ENCODE measurements around the gene BPIFB2.
"Not testable (repeated sequence)": the region's sequence is repeated elsewhere in the genome, so short reads cannot be mapped to it uniquely, and the experiment has no call there.

Gene BPIFB2

DNA sequence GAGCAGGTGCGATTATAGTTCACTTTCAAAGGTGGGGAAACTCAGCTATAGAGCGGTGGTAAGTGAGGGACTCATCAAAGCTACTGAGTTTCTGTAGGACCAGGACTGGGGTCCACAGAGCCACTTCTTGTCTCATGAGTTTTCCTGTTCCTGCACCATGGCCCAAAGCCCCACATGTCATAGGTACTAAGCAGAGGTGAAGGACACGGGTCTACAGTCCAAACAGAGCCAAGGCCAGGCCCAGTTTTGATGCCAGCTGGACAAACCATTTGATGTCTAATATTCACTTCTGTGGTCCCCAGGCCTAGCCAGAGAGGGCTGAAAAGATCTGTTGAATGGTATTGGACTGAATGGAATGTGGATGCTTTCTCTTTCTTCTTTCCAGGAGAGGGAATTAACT lies 34.9 kb downstream of the BPIFB2 start:
- TF ChIP-seq, protein P1, sequence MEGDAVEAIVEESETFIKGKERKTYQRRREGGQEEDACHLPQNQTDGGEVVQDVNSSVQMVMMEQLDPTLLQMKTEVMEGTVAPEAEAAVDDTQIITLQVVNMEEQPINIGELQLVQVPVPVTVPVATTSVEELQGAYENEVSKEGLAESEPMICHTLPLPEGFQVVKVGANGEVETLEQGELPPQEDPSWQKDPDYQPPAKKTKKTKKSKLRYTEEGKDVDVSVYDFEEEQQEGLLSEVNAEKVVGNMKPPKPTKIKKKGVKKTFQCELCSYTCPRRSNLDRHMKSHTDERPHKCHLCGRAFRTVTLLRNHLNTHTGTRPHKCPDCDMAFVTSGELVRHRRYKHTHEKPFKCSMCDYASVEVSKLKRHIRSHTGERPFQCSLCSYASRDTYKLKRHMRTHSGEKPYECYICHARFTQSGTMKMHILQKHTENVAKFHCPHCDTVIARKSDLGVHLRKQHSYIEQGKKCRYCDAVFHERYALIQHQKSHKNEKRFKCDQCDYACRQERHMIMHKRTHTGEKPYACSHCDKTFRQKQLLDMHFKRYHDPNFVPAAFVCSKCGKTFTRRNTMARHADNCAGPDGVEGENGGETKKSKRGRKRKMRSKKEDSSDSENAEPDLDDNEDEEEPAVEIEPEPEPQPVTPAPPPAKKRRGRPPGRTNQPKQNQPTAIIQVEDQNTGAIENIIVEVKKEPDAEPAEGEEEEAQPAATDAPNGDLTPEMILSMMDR (IDR thresholded peaks at IDR 0.05; ENCODE audit: low read depth, low read length, missing control alignments): no peak
- DNase-seq (ENCODE audit: low read depth): no peak
- H3K4me3 ChIP-seq (ENCODE audit: low read depth, low read length): no peak overlapping the region

DNA sequence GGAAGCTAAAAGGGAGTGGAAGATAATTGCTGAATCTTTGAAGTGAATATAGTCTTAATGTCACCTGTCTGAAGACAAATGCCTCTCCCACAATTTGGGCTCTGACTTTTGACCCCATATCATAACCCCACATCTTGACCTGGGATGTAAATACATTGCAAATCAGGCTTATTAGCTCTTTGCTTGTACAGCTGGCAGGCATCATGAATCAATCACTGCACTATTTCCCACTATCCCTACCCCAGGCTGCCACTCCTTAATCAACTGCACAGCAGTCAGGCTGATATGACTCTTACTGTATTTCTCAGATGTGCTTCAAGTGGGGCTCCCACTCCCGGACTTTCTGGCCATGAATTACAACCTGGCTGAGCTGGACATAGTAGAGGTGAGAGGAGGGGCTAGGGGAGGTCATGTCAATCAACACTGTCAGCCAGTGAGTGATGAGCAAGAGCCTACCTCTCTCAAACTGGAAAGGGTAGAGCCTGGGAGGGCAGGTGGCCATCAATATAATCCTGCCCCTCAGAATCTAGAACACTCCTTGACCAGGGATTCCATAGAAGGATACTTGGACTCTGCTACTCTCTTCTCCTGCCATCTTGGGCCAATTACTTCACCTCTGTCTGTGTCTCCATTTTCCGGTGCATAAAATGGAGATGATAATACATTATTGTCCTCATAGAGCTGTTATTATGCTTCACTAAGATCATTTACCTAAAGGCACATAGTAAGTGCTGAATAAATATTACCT lies 35.7 kb downstream of the BPIFB2 start:
- TF ChIP-seq, protein P1 (IDR thresholded peaks at IDR 0.05; ENCODE audit: low read depth, low read length, missing control alignments): no peak
- no peak overlapping the region for H3K4me3 ChIP-seq (ENCODE audit: low read depth, low read length)
- DNase-seq (ENCODE audit: low read depth): no peak

DNA sequence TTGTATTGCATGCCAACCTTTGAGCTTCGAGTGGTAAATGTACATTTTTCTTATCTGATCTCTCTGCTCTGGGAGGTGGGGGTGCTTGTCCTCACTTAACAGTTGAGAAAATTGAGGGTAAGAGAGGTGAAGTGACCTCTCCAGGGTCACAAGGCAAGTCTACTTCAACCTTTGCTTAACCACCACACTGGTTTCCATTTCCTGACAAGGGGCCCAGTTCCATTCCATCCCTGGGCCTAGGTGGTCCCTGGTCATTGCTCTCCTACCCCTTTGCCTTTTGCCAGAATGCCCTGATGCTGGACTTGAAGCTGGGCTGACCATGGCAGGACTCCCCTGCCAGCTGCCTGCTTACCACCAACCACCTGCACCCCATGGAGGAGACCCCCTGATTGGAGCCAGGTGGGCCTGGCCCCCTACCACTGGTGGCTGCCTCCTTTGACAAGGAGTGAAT lies 36.3 kb downstream of the BPIFB2 start:
- TF ChIP-seq, protein P1 (IDR thresholded peaks at IDR 0.05; ENCODE audit: low read depth, low read length, missing control alignments): no peak
- no peak overlapping the region for H3K4me3 ChIP-seq (ENCODE audit: low read depth, low read length)
- DNase-seq (ENCODE audit: low read depth): no peak

DNA sequence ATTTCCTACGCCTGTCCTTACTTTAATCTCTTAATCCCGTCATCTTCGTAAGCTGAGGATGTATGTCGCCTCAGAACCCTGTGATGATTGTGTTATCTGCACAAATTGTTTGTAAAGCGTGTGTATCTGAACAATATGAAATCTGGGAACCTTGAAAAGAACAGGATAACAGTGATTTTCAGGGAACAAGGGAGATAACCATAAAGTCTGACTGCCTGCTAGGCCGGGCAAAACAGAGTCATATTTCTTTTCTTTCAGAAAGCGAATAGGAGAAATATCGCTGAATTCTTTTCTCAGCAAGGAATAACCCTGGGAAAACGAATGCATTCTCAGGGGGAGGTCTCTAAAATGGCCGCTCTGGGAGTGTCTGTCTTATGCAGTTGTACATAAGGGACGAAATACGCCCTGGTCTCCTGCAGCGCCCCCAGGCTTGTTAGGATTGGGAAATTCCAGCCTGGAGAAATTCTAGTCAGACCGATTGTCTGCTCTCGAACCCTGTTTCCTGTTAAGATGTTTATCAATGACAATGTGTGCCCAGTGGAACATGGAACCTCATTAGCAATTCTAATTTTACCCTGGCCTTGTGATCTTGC lies 37.7 kb downstream of the BPIFB2 start:
- not testable (repeated sequence) for DNase-seq (ENCODE audit: low read depth); H3K4me3 ChIP-seq (ENCODE audit: low read depth, low read length)

DNA sequence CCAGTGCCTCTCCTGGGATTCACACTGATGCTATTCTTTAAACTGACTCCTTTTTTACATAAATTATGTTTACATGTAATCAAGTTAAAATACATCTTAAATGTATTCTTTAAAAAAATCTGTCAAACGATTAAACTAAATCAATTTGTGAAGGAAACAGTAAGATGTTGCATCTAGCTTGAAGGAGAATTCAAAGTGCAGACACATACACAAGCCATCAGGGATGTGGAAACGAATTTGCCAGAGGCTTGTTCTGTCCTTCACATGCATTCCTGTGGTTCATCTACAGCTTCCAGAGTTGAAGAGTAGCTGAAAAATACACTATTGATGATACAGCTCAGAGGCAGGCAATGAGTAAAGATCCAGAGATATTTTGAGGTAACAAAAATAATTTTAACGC lies 38.9 kb downstream of the BPIFB2 start:
- TF ChIP-seq, protein P1 (IDR thresholded peaks at IDR 0.05; ENCODE audit: low read depth, low read length, missing control alignments): no peak
- H3K4me3 ChIP-seq (ENCODE audit: low read depth, low read length): no peak overlapping the region
- no peak for DNase-seq (ENCODE audit: low read depth)

DNA sequence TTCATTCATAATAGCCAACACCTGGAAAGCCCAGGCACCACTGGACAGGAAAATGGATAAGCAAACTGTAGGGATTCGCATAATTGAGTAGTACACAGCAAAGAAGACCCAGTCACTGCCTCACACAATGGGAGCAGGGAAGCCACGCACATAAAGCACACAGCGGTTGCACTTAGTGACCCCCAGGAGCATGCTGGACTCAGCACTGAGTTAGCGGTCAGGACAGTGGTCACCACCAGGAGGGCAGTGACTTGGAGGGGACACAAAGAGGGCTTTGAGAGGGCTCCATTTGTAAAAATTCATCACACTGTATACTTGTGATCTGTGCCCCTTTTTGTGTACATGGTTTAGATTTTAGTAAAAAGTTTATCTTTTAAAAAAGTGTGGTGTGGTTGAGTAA lies 43.8 kb downstream of the BPIFB2 start:
- TF ChIP-seq, protein P1 (IDR thresholded peaks at IDR 0.05; ENCODE audit: low read depth, low read length, missing control alignments): no peak
- no peak overlapping the region for H3K4me3 ChIP-seq (ENCODE audit: low read depth, low read length)
- no peak for DNase-seq (ENCODE audit: low read depth)

DNA sequence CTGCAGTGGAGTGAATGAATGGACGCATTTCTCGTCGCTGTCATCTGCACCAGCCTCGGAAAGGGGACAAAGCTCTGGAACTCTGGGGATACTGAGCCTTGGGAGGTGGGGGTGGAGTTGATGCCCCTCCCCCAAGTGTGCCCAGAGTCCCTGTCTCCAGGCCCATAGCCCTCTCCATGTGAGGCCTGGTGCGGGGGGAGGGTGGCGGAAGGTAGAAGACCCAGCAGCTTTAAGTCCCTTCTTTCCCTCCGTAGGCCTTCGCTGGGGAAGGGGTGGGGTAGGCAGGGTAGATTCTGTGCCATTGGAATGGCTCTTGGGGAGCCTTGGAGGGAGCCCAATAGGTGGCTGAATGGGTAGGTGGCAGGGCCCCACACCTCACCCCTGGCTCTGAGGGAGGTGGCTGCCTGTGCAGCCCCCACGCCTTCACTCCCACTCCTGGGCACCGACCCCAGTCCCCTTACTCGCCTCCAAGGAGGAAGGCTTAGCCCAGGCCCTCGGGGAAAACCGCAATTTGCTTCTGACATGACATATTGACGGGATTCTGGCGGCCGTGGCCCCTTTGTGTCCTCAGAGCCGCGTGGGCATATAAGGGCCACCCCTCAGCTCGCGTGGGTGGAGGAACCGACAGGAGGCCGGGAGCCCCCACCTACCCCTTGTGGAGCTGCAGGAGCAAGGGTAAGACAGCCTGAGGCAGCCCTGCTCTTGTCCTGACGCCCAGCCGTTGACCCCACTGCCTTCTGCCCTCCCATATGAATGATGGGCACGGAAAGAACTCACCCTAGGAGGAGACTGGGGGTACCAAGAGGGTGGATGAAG lies 46.0 kb downstream of the BPIFB2 start, which contains the start of gene BPIFB3:
TSS of gene BPIFB3 (plus strand) at position 613 of the 816 bp plus-strand sequence. CDS start 1,533 bp downstream, outside the sequence.
- TF ChIP-seq, protein P1 (IDR thresholded peaks at IDR 0.05; ENCODE audit: low read depth, low read length, missing control alignments): no peak
- DNase-seq (ENCODE audit: low read depth): no peak
- no peak within 1 kb of the TSS for H3K4me3 ChIP-seq (ENCODE audit: low read depth, low read length)

All from GM12864 (cell line).